PC-3 (cell line): ENCODE measurements around the gene TMEM132E. TPM values are rescaled to one million over a fixed set of nuclear protein-coding genes. Genes with fewer than 3 reads are reported as not detected.

Experiments
- ATAC-seq: fragments of 200-7000 bp; cut with Tn5 transposase; 2 replicates; pipeline ENCODE4 v1.9.1; 2020; ENCODE audit warnings: mild to moderate bottlenecking, moderate library complexity
- BruUV-seq: library from RNA; stranded (reverse); fragments of 400-500 nt; replicated peaks from 2 replicates; lab custom pipeline; 2021; lab: Mats Ljungman, UMichigan
- CTCF ChIA-PET: fragments of 300-600 bp; sonication (Branson Sonifier 250); formaldehyde crosslinking; loops from one replicate; lab custom pipeline; 2022; ENCODE audit warnings: antibody characterized with exemption; lab: Charles Lee
- POLR2A ChIA-PET: fragments of 300-600 bp; sonication (Branson Sonifier 250); formaldehyde crosslinking; loops from one replicate; lab custom pipeline; 2022; ENCODE audit warnings: antibody characterized with exemption; ENCODE audit not compliant: unreplicated experiment; lab: Charles Lee
- DNase-seq: peaks from one replicate; pipeline ENCODE4 v3.0.0-alpha.2; 2015
- H2AFZ ChIP-seq: fragments of 300-600 bp; sonication (generic); 2 replicates; pipeline ENCODE4 v1.6.0; 2016; ENCODE audit warnings: antibody characterized with exemption, low read length
- H3F3A ChIP-seq: fragments of 300-600 bp; sonication (generic); one replicate; pipeline ENCODE4 v1.6.0; 2017; ENCODE audit warnings: antibody characterized with exemption, low read length, control low read depth, mild to moderate bottlenecking; ENCODE audit not compliant: unreplicated experiment
- H3K27ac ChIP-seq: fragments of 300-600 bp; sonication (generic); 2 replicates; pipeline ENCODE4 v1.5.1; 2016; ENCODE audit warnings: mild to moderate bottlenecking, low read length
- H3K27me3 ChIP-seq: fragments of 300-600 bp; sonication (generic); 2 replicates; pipeline ENCODE4 v1.6.1; 2016; ENCODE audit warnings: low read length, mixed read lengths
- H3K36me3 ChIP-seq: fragments of 300-600 bp; sonication (generic); 2 replicates; pipeline ENCODE4 v1.6.1; 2016; ENCODE audit warnings: low read depth, mixed run types, low read length, mixed read lengths
- H3K4me1 ChIP-seq: fragments of 300-600 bp; sonication (generic); 2 replicates; pipeline ENCODE4 v1.5.1; 2016; ENCODE audit warnings: low read length; ENCODE audit not compliant: insufficient read depth
- H3K4me2 ChIP-seq: fragments of 300-600 bp; sonication (generic); 2 replicates; pipeline ENCODE4 v1.6.0; 2016; ENCODE audit warnings: low read length
- H3K4me3 ChIP-seq: fragments of 300-600 bp; sonication (generic); 2 replicates; pipeline ENCODE4 v1.5.1; 2016; ENCODE audit warnings: mild to moderate bottlenecking, low read length, mixed read lengths
- H3K79me2 ChIP-seq: fragments of 300-600 bp; sonication (generic); 2 replicates; pipeline ENCODE4 v1.6.1; 2017; ENCODE audit warnings: low read length, mixed read lengths
- H3K9ac ChIP-seq: fragments of 300-600 bp; sonication (generic); 2 replicates; pipeline ENCODE4 v1.6.0; 2016; ENCODE audit warnings: mild to moderate bottlenecking, low read length
- H3K9me2 ChIP-seq: fragments of 300-600 bp; sonication (generic); replicated peaks from 2 replicates; pipeline ENCODE4 v1.6.1; 2016; ENCODE audit warnings: mixed run types, low read length, mixed read lengths
- H3K9me3 ChIP-seq: fragments of 300-600 bp; sonication (generic); 2 replicates; pipeline ENCODE4 v1.6.1; 2016; ENCODE audit warnings: low read length, mixed read lengths
- H4K20me1 ChIP-seq: fragments of 300-600 bp; sonication (generic); 2 replicates; pipeline ENCODE4 v1.6.1; 2016; ENCODE audit warnings: low read length, mixed read lengths
- CTCF ChIP-seq: fragments of 300-600 bp; sonication (generic); conservative IDR thresholded peaks from 2 replicates; pipeline ENCODE4 v1.5.1; 2017; ENCODE audit warnings: antibody characterized with exemption, low read depth, mild to moderate bottlenecking, low read length
- EZH2 ChIP-seq: fragments of 300-600 bp; sonication (generic); IDR thresholded peaks from one replicate; pipeline ENCODE4 v1.6.1; 2017; ENCODE audit warnings: antibody characterized with exemption, mild to moderate bottlenecking, low read length; ENCODE audit not compliant: unreplicated experiment
- EZH2phosphoT487 ChIP-seq: fragments of 300-600 bp; sonication (generic); IDR thresholded peaks from 2 replicates; pipeline ENCODE4 v1.6.1; 2018; ENCODE audit warnings: mild to moderate bottlenecking, antibody characterized with exemption, low read length, borderline replicate concordance
- intact Hi-C: fragments of 100-400 bp; cut with micrococcal nuclease; formaldehyde crosslinking; loops from 2 replicates; pipeline ENCODE4 v1.9.0; 2023
- total RNA-seq: library from RNA; depleted of rRNA; stranded (reverse); fragments of >200 nt; gene quantifications from 2 replicates; pipeline ENCODE4 v1.2.3, GENCODE V29; 2014

TMEM132E gene
- total RNA-seq, 1 experiment from 2014 or later = not detected

- Histone ChIP-seq H3K79me2 (no peaks in the 10 kb centered on the region), H3K9me3 (no peaks in the 10 kb centered on the region), H3F3A (no peaks in the 10 kb centered on the region), H3K27me3 (no peaks in the 10 kb centered on the region), H4K20me1 (no peaks in the 10 kb centered on the region), H3K9me2 (no peaks in the 10 kb centered on the region), H3K36me3 (no peaks in the 10 kb centered on the region), H3K4me3 (no peak overlapping the region), H3K27ac (no peak overlapping the region), H3K9ac (no peak overlapping the region), H3K4me1 (no peaks in the 10 kb centered on the region), H3K4me2 (no peak overlapping the region), H2AFZ (no peak overlapping the region)
- intact Hi-C loops = no loop called here
- POLR2A ChIA-PET = no interaction called here
- no peak for DNase-seq
- ATAC-seq = no peak
- CTCF ChIA-PET = no interaction called here
- no peak for TF ChIP-seq CTCF
- TF ChIP-seq EZH2phosphoT487 = no peak
- no peak for TF ChIP-seq EZH2
- no TSS peak for BruUV-seq
These were observed 84.3 kb downstream of the TMEM132E start for GRCh38 chr17:34663714-34664113.

- H3K27ac ChIP-seq = no peak overlapping the region
- no peak for DNase-seq
- no peaks in the 10 kb centered on the region for H3K79me2 ChIP-seq
- H3K4me1 ChIP-seq = no peaks in the 10 kb centered on the region
- CTCF ChIA-PET = no interaction called here
- H3K4me2 ChIP-seq = no peak overlapping the region
- intact Hi-C loops = no loop called here
- H3K4me3 ChIP-seq = no peak overlapping the region
- no peaks in the 10 kb centered on the region for H3K9me2 ChIP-seq
- POLR2A ChIA-PET = no interaction called here
- no peak overlapping the region for H3K9ac ChIP-seq
- TF ChIP-seq CTCF = no peak
- no peak for TF ChIP-seq EZH2
- no peak for TF ChIP-seq EZH2phosphoT487
- 0 out of 2 replicates have a peak, but pooled peaks cover 3% of the 10 kb centered on the region for H3K27me3 ChIP-seq
- no peak overlapping the region for H2AFZ ChIP-seq
- no peaks in the 10 kb centered on the region for H3K9me3 ChIP-seq
- no TSS peak for BruUV-seq
- no peaks in the 10 kb centered on the region for H3F3A ChIP-seq
- no peak for ATAC-seq
- H3K36me3 ChIP-seq = no peaks in the 10 kb centered on the region
- H4K20me1 ChIP-seq = no peaks in the 10 kb centered on the region
These were observed 85.9 kb downstream of the TMEM132E start for GRCh38 chr17:34665150-34665806.

- TF ChIP-seq CTCF = no peak
- no peak for TF ChIP-seq EZH2
- no peak for TF ChIP-seq EZH2phosphoT487
- H3K9ac ChIP-seq = no peak overlapping the region
- no peaks in the 10 kb centered on the region for H3K9me3 ChIP-seq
- ChIA-PET POLR2A (no interaction called here), CTCF (no interaction called here)
- no peaks in the 10 kb centered on the region for H4K20me1 ChIP-seq
- no peaks in the 10 kb centered on the region for H3K79me2 ChIP-seq
- BruUV-seq = no TSS peak
- H3K4me3 ChIP-seq = no peak overlapping the region
- H3K4me1 ChIP-seq = no peaks in the 10 kb centered on the region
- intact Hi-C loops = no loop called here
- 0 out of 2 replicates have a peak, but pooled peaks cover 3% of the 10 kb centered on the region for H3K27me3 ChIP-seq
- H3K9me2 ChIP-seq = no peaks in the 10 kb centered on the region
- ATAC-seq = no peak
- H3F3A ChIP-seq = no peaks in the 10 kb centered on the region
- no peak for DNase-seq
- H3K27ac ChIP-seq = no peak overlapping the region
- no peak overlapping the region for H3K4me2 ChIP-seq
- no peak overlapping the region for H2AFZ ChIP-seq
- no peaks in the 10 kb centered on the region for H3K36me3 ChIP-seq
These were observed 86.7 kb downstream of the TMEM132E start for GRCh38 chr17:34665819-34666763.
